Measurements from ENCODE around the gene SWAP70.

SWAP70 gene

DNA sequence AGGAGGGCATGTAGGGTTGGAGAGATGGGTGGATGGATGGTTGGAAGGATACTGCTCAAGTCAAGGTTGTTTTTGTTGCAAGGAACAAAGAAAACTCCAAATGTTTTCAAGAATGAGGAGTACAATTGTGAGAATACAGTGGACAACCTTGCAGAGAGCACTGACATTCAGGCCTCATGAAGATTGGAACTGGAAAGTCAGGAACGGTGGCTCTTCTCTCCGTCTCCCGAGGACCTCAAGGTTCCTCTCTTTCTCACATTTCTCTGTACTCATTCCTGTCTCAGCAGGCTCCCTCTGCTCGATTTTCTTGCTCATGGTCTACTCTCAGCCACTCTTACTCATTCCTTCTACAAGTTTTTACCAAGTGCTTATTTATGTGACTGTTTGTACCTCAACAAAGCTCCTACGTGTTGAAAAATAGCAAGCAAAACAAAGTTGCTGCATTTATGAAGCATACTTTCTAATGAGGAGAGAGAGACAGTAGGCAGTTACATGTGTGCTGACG, 97.6 kb downstream of the SWAP70 start:
- no peak for TF ChIP-seq TOX (CRISPR knock-in tag; IDR thresholded peaks at IDR 0.05; ENCODE audit: borderline replicate concordance)
- TF ChIP-seq ESRRG (CRISPR knock-in tag; IDR thresholded peaks at IDR 0.05), result no peak
- no peak for TF ChIP-seq ZFP30 (CRISPR knock-in tag; IDR thresholded peaks at IDR 0.05)
- no peak for TF ChIP-seq TCF4 (CRISPR knock-in tag; IDR thresholded peaks at IDR 0.05; ENCODE audit: borderline replicate concordance)
- no peak for TF ChIP-seq GLIS3 (CRISPR knock-in tag; IDR thresholded peaks at IDR 0.05)
- TF ChIP-seq RARB (CRISPR knock-in tag; IDR thresholded peaks at IDR 0.05), result no peak
- TF ChIP-seq ZNF8 (CRISPR knock-in tag; IDR thresholded peaks at IDR 0.05), result no peak
- no peak for ATAC-seq

DNA sequence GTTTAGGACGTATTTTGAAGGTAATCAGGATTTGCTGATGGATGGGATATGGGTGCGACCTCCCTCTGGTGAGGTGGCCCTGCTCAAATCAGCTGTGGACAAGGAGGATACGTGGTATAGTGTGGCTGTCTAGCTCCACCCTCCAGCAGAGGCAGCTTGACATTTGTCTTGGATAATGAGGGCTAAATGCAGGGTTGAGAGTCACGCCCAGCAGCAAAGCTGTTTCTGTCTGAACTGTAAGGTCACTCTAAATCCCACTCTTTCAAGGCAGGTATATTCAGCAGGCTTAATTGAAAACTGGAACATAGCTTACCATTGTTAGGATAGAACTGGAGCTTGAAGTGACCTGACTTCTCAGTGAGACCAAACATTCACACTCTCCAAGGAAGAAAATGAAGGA, 98.7 kb downstream of the SWAP70 start:
- no peak for TF ChIP-seq ZC3H10 (CRISPR knock-in tag; IDR thresholded peaks at IDR 0.05)
- TF ChIP-seq ARNTL (CRISPR knock-in tag; IDR thresholded peaks at IDR 0.05; ENCODE audit: borderline replicate concordance, low read depth), result no peak
- no peak for TF ChIP-seq SNAI2 (CRISPR knock-in tag; IDR thresholded peaks at IDR 0.05)
- no peak for TF ChIP-seq OSR1 (CRISPR knock-in tag; IDR thresholded peaks at IDR 0.05)
- TF ChIP-seq, protein P1, sequence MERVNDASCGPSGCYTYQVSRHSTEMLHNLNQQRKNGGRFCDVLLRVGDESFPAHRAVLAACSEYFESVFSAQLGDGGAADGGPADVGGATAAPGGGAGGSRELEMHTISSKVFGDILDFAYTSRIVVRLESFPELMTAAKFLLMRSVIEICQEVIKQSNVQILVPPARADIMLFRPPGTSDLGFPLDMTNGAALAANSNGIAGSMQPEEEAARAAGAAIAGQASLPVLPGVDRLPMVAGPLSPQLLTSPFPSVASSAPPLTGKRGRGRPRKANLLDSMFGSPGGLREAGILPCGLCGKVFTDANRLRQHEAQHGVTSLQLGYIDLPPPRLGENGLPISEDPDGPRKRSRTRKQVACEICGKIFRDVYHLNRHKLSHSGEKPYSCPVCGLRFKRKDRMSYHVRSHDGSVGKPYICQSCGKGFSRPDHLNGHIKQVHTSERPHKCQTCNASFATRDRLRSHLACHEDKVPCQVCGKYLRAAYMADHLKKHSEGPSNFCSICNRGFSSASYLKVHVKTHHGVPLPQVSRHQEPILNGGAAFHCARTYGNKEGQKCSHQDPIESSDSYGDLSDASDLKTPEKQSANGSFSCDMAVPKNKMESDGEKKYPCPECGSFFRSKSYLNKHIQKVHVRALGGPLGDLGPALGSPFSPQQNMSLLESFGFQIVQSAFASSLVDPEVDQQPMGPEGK (CRISPR knock-in tag; IDR thresholded peaks at IDR 0.05; ENCODE audit: borderline replicate concordance), result no peak
- TF ChIP-seq, protein P2, sequence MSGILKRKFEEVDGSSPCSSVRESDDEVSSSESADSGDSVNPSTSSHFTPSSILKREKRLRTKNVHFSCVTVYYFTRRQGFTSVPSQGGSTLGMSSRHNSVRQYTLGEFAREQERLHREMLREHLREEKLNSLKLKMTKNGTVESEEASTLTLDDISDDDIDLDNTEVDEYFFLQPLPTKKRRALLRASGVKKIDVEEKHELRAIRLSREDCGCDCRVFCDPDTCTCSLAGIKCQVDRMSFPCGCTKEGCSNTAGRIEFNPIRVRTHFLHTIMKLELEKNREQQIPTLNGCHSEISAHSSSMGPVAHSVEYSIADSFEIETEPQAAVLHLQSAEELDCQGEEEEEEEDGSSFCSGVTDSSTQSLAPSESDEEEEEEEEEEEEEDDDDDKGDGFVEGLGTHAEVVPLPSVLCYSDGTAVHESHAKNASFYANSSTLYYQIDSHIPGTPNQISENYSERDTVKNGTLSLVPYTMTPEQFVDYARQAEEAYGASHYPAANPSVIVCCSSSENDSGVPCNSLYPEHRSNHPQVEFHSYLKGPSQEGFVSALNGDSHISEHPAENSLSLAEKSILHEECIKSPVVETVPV (CRISPR knock-in tag; IDR thresholded peaks at IDR 0.05), result no peak
- no peak for TF ChIP-seq ZNF8 (CRISPR knock-in tag; IDR thresholded peaks at IDR 0.05)
- TF ChIP-seq, protein P3, sequence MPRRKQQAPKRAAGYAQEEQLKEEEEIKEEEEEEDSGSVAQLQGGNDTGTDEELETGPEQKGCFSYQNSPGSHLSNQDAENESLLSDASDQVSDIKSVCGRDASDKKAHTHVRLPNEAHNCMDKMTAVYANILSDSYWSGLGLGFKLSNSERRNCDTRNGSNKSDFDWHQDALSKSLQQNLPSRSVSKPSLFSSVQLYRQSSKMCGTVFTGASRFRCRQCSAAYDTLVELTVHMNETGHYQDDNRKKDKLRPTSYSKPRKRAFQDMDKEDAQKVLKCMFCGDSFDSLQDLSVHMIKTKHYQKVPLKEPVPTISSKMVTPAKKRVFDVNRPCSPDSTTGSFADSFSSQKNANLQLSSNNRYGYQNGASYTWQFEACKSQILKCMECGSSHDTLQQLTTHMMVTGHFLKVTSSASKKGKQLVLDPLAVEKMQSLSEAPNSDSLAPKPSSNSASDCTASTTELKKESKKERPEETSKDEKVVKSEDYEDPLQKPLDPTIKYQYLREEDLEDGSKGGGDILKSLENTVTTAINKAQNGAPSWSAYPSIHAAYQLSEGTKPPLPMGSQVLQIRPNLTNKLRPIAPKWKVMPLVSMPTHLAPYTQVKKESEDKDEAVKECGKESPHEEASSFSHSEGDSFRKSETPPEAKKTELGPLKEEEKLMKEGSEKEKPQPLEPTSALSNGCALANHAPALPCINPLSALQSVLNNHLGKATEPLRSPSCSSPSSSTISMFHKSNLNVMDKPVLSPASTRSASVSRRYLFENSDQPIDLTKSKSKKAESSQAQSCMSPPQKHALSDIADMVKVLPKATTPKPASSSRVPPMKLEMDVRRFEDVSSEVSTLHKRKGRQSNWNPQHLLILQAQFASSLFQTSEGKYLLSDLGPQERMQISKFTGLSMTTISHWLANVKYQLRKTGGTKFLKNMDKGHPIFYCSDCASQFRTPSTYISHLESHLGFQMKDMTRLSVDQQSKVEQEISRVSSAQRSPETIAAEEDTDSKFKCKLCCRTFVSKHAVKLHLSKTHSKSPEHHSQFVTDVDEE (CRISPR knock-in tag; IDR thresholded peaks at IDR 0.05), result no peak
- TF ChIP-seq PPARA (CRISPR knock-in tag; IDR thresholded peaks at IDR 0.05; ENCODE audit: borderline replicate concordance), result no peak
- TF ChIP-seq ZNF565 (CRISPR knock-in tag; conservative IDR thresholded peaks at IDR 0.05; ENCODE audit: low read depth), result no peak
- no peak for TF ChIP-seq ZNF70 (CRISPR knock-in tag; IDR thresholded peaks at IDR 0.05)
- ATAC-seq, result no peak

DNA sequence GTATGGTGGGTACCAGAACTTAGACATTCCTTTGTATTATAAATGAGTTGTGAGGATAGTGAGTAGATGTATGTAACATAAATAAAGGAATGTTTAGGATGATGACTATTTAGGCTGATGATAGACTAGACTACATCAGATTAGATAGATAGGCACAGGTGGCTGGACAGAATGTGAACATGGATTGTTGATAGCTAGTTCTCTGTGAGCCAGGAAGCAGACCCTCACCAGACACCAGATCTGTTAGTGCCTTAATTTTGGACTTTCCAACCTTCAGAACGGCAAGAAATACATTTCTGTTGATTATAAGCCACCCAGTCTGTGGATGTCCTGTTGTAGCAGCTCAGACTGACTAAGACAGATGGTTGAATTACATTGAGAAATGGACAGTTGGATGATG, 99.4 kb downstream of the SWAP70 start:
- no peak for TF ChIP-seq ZNF70 (CRISPR knock-in tag; IDR thresholded peaks at IDR 0.05)
- TF ChIP-seq ZNF8 (CRISPR knock-in tag; IDR thresholded peaks at IDR 0.05), result no peak
- TF ChIP-seq ZNF565 (CRISPR knock-in tag; conservative IDR thresholded peaks at IDR 0.05; ENCODE audit: low read depth), result no peak
- TF ChIP-seq ZC3H10 (CRISPR knock-in tag; IDR thresholded peaks at IDR 0.05), result no peak
- no peak for TF ChIP-seq ZFP3 (CRISPR knock-in tag; IDR thresholded peaks at IDR 0.05)
- no peak for TF ChIP-seq CSDC2 (CRISPR knock-in tag; IDR thresholded peaks at IDR 0.05)
- TF ChIP-seq SNAI2 (CRISPR knock-in tag; IDR thresholded peaks at IDR 0.05), result no peak
- TF ChIP-seq ARNTL (CRISPR knock-in tag; IDR thresholded peaks at IDR 0.05; ENCODE audit: borderline replicate concordance, low read depth), result no peak
- no peak for TF ChIP-seq BACH2 (CRISPR knock-in tag; IDR thresholded peaks at IDR 0.05; ENCODE audit: borderline replicate concordance)
- TF ChIP-seq, protein P3 (CRISPR knock-in tag; IDR thresholded peaks at IDR 0.05), result no peak
- no peak for TF ChIP-seq PPARA (CRISPR knock-in tag; IDR thresholded peaks at IDR 0.05; ENCODE audit: borderline replicate concordance)
- no peak for TF ChIP-seq GLIS3 (CRISPR knock-in tag; IDR thresholded peaks at IDR 0.05)
- no peak for TF ChIP-seq ZFP30 (CRISPR knock-in tag; IDR thresholded peaks at IDR 0.05)
- no peak for TF ChIP-seq RARB (CRISPR knock-in tag; IDR thresholded peaks at IDR 0.05)
- TF ChIP-seq ESRRG (CRISPR knock-in tag; IDR thresholded peaks at IDR 0.05), result no peak
- TF ChIP-seq, protein P1 (CRISPR knock-in tag; IDR thresholded peaks at IDR 0.05; ENCODE audit: borderline replicate concordance), result no peak
- TF ChIP-seq ISL1 (CRISPR knock-in tag; IDR thresholded peaks at IDR 0.05), result no peak

More for the DNA sequence above, 99.4 kb downstream of the SWAP70 start:
- ATAC-seq, result no peak
